Parathyroid adenoma (tissue), 2 donors: ENCODE data around the gene INHBE.

ENCODE experiments used
- H2AFZ ChIP-seq: fragments of 300-600 bp; sonication (generic); one replicate; pipeline ENCODE4 v1.7.0; 2017; ENCODE audit warnings: antibody characterized with exemption, mild to moderate bottlenecking
- H3K27ac ChIP-seq: fragments of 300-600 bp; sonication (generic); one replicate; pipeline ENCODE4 v1.7.0; 2017
- H3K27me3 ChIP-seq: fragments of 300-600 bp; sonication (generic); one replicate; pipeline ENCODE4 v1.7.0; 2017; ENCODE audit warnings: low read length; ENCODE audit not compliant: control insufficient read depth, insufficient read depth
- H3K36me3 ChIP-seq: fragments of 300-600 bp; sonication (generic); one replicate; pipeline ENCODE4 v1.7.0; 2017; ENCODE audit warnings: low read length; ENCODE audit not compliant: control insufficient read depth, insufficient read depth
- H3K4me1 ChIP-seq: fragments of 300-600 bp; sonication (generic); one replicate; pipeline ENCODE4 v1.7.0; 2017; ENCODE audit warnings: control low read depth
- H3K4me2 ChIP-seq: fragments of 300-600 bp; sonication (generic); one replicate; pipeline ENCODE4 v1.7.0; 2017; ENCODE audit warnings: low read length
- H3K4me3 ChIP-seq: fragments of 300-600 bp; sonication (generic); one replicate; pipeline ENCODE4 v1.7.0; 2017; ENCODE audit warnings: low read depth, low read length
- H3K79me2 ChIP-seq: fragments of 300-600 bp; sonication (generic); one replicate; pipeline ENCODE4 v1.7.0; 2017; ENCODE audit warnings: control low read depth
- H3K9ac ChIP-seq: fragments of 300-600 bp; sonication (generic); one replicate; pipeline ENCODE4 v1.7.0; 2017; ENCODE audit warnings: mild to moderate bottlenecking
- H3K9me3 ChIP-seq: fragments of 300-600 bp; sonication (generic); one replicate; pipeline ENCODE4 v1.7.0; 2017; ENCODE audit warnings: low read length; ENCODE audit not compliant: control insufficient read depth
- TF ChIP-seq, protein P1 (sequence below): fragments of 300-600 bp; sonication (generic); IDR thresholded peaks from one replicate; pipeline ENCODE4 v1.7.0; 2017; ENCODE audit warnings: antibody characterized with exemption, mild to moderate bottlenecking
- donor health status: primary hyperparathyroidism.

Gene INHBE

DNA sequence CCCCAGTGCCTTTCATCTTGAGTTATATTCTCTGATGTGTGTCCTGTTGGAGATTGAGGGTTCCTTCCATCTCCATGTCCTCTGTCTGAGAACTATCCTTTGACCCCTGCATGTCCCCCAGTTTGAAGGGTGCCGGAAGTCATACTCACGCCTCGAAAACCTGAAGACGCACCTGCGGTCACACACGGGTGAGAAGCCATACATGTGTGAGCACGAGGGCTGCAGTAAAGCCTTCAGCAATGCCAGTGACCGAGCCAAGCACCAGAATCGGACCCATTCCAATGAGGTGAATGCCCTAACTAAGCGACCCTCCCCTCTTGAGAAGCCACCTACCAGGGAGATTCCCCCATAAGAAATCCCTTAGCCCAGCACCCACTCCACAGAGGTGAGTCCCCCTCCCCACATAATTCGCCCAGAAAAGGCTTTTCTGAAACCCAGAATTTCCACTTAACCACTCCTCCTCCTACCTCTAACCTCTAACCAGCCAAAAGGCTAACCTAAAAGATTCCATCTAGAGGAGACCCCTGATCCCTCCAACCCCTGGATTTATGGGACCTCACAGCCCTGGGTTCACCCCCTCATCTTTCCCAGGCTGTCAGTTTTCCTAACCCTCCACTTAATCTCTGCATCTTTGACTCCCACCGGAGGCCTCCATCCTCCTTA lies 12.2 kb downstream of the INHBE start:
- Histone ChIP-seq H3K27me3 (no peaks in the 10 kb centered on the region), H3K27ac (no peak overlapping the region), H3K9ac (no peak overlapping the region), H3K9me3 (no peaks in the 10 kb centered on the region), H3K79me2 (no peaks in the 10 kb centered on the region), H2AFZ (no peak overlapping the region), H3K4me2 (no peak overlapping the region), H3K36me3 (no peaks in the 10 kb centered on the region), H3K4me1 (no peaks in the 10 kb centered on the region), H3K4me3 (no peak overlapping the region)
- TF ChIP-seq, protein P1, sequence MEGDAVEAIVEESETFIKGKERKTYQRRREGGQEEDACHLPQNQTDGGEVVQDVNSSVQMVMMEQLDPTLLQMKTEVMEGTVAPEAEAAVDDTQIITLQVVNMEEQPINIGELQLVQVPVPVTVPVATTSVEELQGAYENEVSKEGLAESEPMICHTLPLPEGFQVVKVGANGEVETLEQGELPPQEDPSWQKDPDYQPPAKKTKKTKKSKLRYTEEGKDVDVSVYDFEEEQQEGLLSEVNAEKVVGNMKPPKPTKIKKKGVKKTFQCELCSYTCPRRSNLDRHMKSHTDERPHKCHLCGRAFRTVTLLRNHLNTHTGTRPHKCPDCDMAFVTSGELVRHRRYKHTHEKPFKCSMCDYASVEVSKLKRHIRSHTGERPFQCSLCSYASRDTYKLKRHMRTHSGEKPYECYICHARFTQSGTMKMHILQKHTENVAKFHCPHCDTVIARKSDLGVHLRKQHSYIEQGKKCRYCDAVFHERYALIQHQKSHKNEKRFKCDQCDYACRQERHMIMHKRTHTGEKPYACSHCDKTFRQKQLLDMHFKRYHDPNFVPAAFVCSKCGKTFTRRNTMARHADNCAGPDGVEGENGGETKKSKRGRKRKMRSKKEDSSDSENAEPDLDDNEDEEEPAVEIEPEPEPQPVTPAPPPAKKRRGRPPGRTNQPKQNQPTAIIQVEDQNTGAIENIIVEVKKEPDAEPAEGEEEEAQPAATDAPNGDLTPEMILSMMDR, result no peak

GRCh38 chr12:57467915-57468314 lies 12.8 kb downstream of the INHBE start:
- Histone ChIP-seq H3K9me3 (no peaks in the 10 kb centered on the region), H3K27me3 (no peaks in the 10 kb centered on the region), H2AFZ (no peak overlapping the region), H3K36me3 (no peaks in the 10 kb centered on the region), H3K79me2 (no peaks in the 10 kb centered on the region), H3K4me3 (no peak overlapping the region), H3K9ac (no peak overlapping the region), H3K4me2 (no peak overlapping the region), H3K4me1 (no peaks in the 10 kb centered on the region), H3K27ac (no peak overlapping the region)
- TF ChIP-seq, protein P1, result no peak

- peaks cover 2% of the 10 kb centered on the region for H3K4me1 ChIP-seq
- no peak overlapping the region for H3K27ac ChIP-seq
- H2AFZ ChIP-seq, result no peak overlapping the region
- H3K9me3 ChIP-seq, result no peaks in the 10 kb centered on the region
- no peaks in the 10 kb centered on the region for H3K79me2 ChIP-seq
- TF ChIP-seq, protein P1, result no peak
- H3K36me3 ChIP-seq, result no peaks in the 10 kb centered on the region
- no peak overlapping the region for H3K9ac ChIP-seq
- no peaks in the 10 kb centered on the region for H3K27me3 ChIP-seq
- H3K4me2 ChIP-seq, result no peak overlapping the region
- H3K4me3 ChIP-seq, result no peak overlapping the region
These were observed 14.4 kb downstream of the INHBE start for GRCh38 chr12:57469296-57470164.

- H3K36me3 ChIP-seq, result no peaks in the 10 kb centered on the region
- TF ChIP-seq, protein P1, result no peak
- H3K4me3 ChIP-seq, result no peak overlapping the region
- no peak overlapping the region for H3K9ac ChIP-seq
- H3K4me1 ChIP-seq, result peaks cover 7% of the 10 kb centered on the region
- H3K27ac ChIP-seq, result no peak overlapping the region
- H2AFZ ChIP-seq, result no peak overlapping the region
- H3K9me3 ChIP-seq, result no peaks in the 10 kb centered on the region
- no peak overlapping the region for H3K4me2 ChIP-seq
- H3K79me2 ChIP-seq, result no peaks in the 10 kb centered on the region
- H3K27me3 ChIP-seq, result peaks cover 4% of the 10 kb centered on the region
These were observed 15.3 kb downstream of the INHBE start for GRCh38 chr12:57470286-57470969.
